ENCODE data around the gene SIL1.
"Not testable (repeated sequence)": the region's sequence is repeated elsewhere in the genome, so short reads cannot be mapped to it uniquely, and the experiment has no call there.

SIL1 gene

GRCh38 chr5:138935466-138935865 is 262.7 kb downstream of the SIL1 start:
- DNase-seq, result no peak

GRCh38 chr5:138934971-138935370 is 263.2 kb downstream of the SIL1 start:
- DNase-seq, result no peak

DNA sequence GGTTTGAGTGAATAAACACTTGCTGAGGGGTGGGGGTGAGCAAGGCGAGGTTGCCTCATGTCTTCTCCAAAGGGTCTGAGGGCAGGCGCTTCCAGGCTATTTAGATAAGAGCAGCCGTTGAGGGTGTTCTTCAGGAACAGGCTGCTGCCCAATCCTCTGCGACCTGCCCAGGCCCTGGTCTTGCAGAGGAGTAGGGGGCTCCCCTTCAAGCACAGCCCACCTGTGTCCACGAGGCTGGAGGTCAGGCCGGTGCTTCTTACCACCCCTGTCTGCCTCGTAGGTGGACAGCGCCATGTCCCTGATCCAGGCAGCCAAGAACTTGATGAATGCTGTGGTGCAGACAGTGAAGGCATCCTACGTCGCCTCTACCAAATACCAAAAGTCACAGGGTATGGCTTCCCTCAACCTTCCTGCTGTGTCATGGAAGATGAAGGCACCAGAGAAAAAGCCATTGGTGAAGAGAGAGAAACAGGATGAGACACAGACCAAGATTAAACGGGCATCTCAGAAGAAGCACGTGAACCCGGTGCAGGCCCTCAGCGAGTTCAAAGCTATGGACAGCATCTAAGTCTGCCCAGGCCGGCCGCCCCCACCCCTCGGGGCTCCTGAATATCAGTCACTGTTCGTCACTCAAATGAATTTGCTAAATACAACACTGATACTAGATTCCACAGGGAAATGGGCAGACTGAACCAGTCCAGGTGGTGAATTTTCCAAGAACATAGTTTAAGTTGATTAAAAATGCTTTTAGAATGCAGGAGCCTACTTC is 264.5 kb downstream of the SIL1 start:
- DNase-seq, result no peak

DNA sequence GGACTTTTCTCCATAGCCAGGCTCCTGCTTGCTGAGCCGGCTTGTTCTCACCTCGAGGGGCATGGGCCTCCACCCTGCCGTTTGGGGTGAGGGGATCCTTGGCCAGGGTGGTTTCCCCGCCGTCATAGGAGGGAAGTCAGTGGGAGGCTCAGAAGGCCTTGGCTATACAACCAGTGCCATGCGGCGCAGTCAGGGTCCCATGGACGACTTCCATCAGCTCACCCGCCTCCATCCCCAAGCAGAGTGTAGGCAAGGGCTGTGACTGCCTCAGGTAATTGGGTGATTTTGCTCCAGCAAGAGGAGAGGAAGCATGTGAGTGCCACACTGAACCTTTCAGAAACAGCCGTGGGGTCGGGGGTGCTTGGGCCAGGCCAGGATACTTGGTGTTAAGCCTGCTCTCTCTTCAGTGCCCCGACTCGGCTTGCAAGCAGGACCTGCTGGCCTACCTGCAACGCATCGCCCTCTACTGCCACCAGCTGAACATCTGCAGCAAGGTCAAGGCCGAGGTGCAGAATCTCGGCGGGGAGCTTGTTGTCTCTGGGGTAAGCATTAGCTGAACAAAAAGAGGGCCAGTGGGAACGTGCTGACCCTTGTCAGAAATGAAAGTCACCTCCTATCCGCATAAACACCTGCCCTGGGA is 265.9 kb downstream of the SIL1 start:
- DNase-seq, result no peak

DNA sequence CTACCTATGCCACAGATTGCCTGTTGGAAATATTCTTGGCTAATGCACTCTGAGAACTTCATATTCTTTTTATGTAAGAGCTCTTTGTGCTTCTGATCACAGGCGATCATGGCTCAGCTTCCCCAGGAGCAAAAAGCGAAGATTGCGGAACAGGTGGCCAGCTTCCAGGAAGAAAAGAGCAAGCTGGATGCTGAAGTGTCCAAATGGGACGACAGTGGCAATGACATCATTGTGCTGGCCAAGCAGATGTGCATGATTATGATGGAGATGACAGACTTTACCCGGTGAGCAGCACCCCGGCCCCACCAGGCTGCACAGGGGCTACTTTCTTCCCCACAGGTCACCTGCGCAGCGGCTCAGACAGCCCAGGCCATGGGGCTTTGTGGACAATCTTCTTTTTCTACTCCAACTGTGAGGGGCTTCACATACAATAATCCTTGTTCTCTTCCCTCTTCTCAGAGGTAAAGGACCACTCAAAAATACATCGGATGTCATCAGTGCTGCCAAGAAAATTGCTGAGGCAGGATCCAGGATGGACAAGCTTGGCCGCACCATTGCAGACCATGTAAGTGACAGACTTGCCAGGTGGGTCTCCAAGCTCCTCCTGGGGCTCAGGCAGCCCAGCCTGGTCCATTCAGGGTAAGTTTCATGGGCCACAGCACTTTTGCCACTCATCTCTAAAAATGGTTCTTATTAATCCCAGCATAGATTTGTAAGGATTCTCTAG is 267.6 kb downstream of the SIL1 start:
- DNase-seq, result no peak

- no peak for DNase-seq
These were observed 268.6 kb downstream of the SIL1 start for GRCh38 chr5:138929571-138929955.

GRCh38 chr5:138927979-138928378 is 270.2 kb downstream of the SIL1 start:
- no peak for DNase-seq

GRCh38 chr5:138927544-138927943 is 270.6 kb downstream of the SIL1 start:
- DNase-seq, result no peak

DNA sequence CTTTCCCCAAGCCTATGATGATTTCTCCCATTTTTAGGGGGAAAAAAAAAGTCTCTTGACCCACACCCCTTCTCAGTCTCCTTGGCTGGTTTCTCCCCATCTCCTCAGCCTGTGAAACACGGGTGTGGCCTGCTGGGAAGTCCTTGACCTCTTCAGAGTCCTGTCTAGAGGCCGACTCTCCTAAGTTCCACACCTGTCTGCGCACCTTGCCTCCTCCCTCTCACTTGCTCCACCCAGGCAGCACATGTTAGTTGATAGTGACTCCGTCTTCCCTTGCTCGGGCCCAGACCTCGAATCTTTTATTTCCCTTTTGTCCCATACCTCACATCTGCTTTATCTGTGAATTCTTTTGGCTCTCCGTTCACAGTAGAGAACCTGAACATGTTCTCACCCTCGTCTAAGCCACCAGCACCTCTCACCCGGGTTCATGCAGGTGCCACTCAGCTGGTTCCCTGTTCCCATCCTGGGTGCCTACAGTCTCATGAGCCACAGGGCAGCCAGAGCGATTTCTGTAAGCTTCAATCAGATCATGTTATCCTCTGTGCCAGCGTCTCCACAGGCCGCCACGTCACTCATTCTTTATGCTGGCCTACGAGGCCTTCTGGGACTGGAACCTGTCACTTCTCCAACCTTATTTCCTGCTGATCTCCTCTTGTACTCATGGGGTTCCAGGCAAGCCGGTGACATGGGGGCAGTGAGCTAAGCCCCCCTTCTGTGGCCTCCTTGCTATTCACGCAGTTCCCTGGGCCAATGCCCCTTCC is 271.3 kb downstream of the SIL1 start:
- DNase-seq, result no peak

- no peak for DNase-seq
These were observed 271.9 kb downstream of the SIL1 start for GRCh38 chr5:138926257-138926656.

DNA sequence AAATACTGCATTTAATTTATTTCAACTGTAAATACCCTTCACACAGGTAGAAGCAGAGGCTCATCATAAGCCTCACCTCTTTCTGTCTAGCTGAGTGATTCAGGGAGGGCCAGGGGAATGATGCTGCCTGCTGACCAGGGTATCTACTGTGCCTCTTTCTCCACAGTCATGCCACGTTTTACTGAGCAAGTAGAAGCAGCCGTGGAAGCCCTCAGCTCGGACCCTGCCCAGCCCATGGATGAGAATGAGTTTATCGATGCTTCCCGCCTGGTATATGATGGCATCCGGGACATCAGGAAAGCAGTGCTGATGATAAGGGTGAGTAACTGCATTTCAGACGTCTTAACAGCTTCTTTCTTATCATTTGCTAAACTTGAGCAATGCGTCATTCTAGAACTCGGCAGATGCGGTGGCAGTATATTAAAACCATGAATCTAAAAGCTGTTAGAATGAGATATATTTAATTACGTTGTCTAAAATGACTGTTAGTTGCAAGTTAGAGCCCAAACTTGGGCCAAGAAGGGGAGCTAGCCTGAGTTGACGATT is 273.0 kb downstream of the SIL1 start:
- no peak for DNase-seq

GRCh38 chr5:138922494-138922893 is 275.7 kb downstream of the SIL1 start:
- no peak for DNase-seq

DNA sequence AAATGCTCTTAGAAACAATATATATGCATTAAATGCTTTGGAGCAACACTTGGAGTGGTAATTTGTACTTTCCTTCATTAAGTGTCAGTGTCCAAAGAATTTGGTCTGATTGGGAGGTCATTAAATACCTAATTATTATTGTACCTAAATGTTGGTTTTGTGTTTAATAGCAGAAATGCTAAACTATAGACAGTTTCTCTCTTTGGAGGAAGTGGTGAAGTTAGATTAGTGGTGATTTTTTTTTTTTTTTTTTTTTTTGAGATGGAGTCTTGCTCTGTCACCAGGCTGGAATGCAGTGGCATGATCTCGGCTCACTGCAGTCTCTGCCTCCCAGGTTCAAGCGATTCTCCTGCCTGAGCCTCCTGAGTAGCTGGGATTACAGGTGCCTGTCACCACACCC is 276.8 kb downstream of the SIL1 start:
- not testable (repeated sequence) for DNase-seq

DNA sequence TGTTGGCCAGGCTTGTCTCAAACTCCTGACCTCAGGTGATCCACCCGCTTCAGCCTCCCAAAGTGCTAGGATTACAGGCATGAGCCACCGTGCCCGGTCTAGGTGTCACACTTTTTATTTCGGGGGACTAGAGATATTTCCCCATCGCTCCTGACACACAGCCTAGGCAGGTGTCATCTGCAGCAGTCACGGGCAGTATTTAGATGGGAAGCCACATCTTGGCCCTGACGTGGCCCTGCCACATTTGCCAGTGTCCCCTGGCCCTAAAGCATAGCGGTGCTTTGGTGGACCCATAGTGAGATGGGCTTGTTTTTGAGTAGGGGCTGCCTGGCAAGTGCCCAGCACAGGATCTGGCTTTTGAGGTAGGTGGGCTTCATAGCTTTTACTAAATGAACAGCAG is 278.0 kb downstream of the SIL1 start:
- DNase-seq, result no peak

GRCh38 chr5:138918686-138919085 is 279.5 kb downstream of the SIL1 start:
- DNase-seq, result no peak

DNA sequence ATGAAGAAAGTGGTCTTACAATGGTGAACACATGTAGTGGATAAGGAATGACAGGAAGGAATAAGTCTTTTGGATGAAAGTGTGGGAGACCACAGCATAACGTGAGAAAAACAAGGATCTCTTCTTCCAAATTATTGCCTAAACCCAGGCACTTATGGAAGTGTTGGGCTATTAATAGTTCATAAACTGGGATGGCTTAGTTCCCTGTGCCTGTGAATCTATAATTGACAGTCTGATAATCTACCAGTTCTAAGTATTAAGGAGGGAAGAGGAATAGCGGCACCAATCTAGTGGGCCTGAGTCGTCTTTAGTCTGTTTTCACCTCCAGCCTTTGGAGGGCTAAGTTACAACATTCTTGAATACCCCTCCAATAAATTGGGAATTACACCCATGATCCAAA is 283.8 kb downstream of the SIL1 start:
- no peak for DNase-seq

DNA sequence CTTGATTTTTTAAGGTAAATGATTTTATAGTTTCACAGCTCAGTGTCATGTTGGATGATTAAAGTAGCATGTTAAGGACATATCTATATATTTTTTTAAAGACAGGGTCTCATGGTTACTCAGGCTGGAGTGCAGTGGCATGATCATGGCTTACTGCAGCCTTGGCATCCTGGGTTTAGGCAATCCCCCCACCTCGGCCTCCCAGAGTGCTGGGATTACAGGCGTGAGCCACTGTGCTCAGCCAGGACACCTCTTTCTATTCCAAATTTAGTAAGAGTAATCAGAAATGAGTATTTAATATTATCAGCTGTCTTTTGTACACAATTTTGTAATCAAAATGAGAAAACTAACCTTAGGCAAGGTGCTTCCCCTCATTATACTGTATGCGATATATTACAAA is 284.4 kb downstream of the SIL1 start:
- DNase-seq, result no peak

GRCh38 chr5:138912093-138912492 is 286.1 kb downstream of the SIL1 start:
- no peak for DNase-seq

GRCh38 chr5:138911441-138911840 is 286.7 kb downstream of the SIL1 start:
- DNase-seq, result no peak

GRCh38 chr5:138910546-138911185 is 287.5 kb downstream of the SIL1 start:
- no peak for DNase-seq

DNA sequence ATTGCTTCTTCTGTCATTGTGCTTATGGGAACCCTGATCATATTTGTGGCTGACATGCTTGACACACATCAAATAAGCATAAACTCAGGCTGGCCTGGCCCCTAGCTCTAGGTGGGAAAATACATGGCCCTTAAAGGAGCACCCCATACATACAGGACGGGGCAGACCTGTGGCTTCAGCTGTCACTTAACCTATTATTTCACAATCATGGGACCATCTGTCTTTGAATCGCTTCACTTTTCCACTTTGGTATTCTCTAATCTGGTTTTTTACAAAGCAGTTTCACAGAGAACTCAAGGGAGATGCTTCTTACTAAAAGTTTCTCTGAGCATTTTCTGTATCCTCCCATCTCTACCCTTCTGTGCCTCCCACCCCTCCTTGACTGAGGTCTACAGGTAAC is 288.4 kb downstream of the SIL1 start:
- no peak for DNase-seq

- DNase-seq, result no peak
These were observed 292.6 kb downstream of the SIL1 start for GRCh38 chr5:138905541-138905940.

All from activated CD4-positive, alpha-beta T cell treated with anti-CD3 and anti-CD28 coated beads, Interleukin-2, amount 50 U/mL, for 1 hour (primary cell).